Loucy (cell line): ENCODE results near the gene CACNA1H.

ENCODE experiments used
- CTCF ChIP-seq: fragments of 200-600 bp; sonication (generic); conservative IDR thresholded peaks from 2 replicates; pipeline ENCODE4 v1.5.1; 2014; ENCODE audit warnings: mild to moderate bottlenecking, antibody characterized with exemption, low read length
- EZH2phosphoT487 ChIP-seq: fragments of 200-600 bp; IDR thresholded peaks from 2 replicates; pipeline ENCODE4 v1.6.1; 2018; ENCODE audit warnings: antibody characterized with exemption, mild to moderate bottlenecking, moderate library complexity, borderline replicate concordance

GRCh38 chr16:1153480-1154160, 714 bp downstream of the CACNA1H start:
- no peak for TF ChIP-seq CTCF
- TF ChIP-seq EZH2phosphoT487 = no peak
